ENCODE data around the gene PHLPP1. TPM values are rescaled to one million over a fixed set of nuclear protein-coding genes. Genes with fewer than 3 reads are reported as not detected.

PHLPP1 gene
- total and polyA plus RNA-seq, 2 donors (not counting 1 experiment from before 2014, with no cell fraction given): 3.6 to 5.0 TPM

DNA sequence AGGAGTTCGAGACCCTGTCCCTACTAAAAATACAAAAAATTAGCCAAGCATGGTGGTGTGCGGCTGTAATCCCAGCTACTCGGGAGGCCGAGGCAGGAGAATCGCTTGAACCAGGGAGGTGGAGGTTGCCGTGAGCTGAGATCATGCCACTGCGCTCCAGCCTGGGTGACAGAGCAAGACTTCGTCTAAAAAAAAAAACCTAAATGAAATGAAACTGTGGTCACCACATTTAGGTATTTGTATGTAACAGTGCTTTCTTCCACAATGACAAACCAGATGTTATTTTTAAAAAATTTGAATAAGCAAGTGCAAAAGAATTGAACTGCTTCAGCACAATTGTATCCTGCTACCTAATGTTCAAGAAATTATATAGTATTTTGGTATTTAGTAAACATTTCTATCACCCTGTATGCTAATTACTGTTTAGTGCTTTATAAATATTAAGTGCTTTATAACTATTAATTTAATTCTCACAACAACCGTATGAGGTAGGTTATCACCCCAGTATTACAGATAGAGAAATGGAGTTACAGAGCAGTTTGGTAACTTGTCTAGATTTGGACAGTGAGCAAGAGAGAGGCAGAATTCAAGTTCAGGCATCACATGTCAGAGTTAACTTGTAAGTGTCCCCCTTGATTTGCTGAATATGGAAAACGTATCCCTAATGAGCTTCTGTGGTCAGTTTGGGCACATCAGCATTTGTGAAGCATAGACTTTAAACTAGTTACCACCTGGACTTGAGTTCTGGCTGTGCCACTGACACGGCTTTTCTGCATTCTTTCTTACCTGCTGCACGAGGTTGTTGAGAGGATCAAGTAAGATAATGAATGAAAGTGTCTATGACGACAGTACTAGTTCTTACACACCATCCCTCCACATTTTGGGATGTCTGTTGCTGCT, 14.4 kb downstream of the PHLPP1 start:
- Histone ChIP-seq H4K20me1 (ENCODE audit: control insufficient read depth, extremely low read depth, insufficient read depth, low read length) (no peaks in the 10 kb centered on the region), H3K27me3 (ENCODE audit: control insufficient read depth, insufficient read depth, low read length) (no peaks in the 10 kb centered on the region), H3K36me3 (ENCODE audit: control insufficient read depth, insufficient read depth, low read length) (no peaks in the 10 kb centered on the region), H3K27ac (ENCODE audit: insufficient read depth, low read length) (no peak overlapping the region), H3K4me2 (ENCODE audit: extremely low read depth, insufficient read depth, low read length) (no peak overlapping the region), H3K4me3 (replicated peaks in 1 of 4; ENCODE audit: control extremely low read depth in 1 of 4, insufficient read depth in 1 of 4, low read depth in 3 of 4, low read length in 4 of 4) (no peak overlapping the region), H3K4me1 (ENCODE audit: control insufficient read depth, extremely low read depth, insufficient read depth, low read length) (no peaks in the 10 kb centered on the region), H3K9ac (ENCODE audit: insufficient read depth, low read length) (no peak overlapping the region), H3K79me2 (ENCODE audit: control insufficient read depth, insufficient read depth, low read length) (no peaks in the 10 kb centered on the region), H2AFZ (ENCODE audit: low read length) (no peak overlapping the region), H3K9me3 (ENCODE audit: control insufficient read depth, insufficient read depth, low read depth, low read length) (no peaks in the 10 kb centered on the region)
- TF ChIP-seq, protein P1, sequence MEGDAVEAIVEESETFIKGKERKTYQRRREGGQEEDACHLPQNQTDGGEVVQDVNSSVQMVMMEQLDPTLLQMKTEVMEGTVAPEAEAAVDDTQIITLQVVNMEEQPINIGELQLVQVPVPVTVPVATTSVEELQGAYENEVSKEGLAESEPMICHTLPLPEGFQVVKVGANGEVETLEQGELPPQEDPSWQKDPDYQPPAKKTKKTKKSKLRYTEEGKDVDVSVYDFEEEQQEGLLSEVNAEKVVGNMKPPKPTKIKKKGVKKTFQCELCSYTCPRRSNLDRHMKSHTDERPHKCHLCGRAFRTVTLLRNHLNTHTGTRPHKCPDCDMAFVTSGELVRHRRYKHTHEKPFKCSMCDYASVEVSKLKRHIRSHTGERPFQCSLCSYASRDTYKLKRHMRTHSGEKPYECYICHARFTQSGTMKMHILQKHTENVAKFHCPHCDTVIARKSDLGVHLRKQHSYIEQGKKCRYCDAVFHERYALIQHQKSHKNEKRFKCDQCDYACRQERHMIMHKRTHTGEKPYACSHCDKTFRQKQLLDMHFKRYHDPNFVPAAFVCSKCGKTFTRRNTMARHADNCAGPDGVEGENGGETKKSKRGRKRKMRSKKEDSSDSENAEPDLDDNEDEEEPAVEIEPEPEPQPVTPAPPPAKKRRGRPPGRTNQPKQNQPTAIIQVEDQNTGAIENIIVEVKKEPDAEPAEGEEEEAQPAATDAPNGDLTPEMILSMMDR (conservative IDR thresholded peaks at IDR 0.05 in 1 of 2, IDR thresholded peaks at IDR 0.05 in 1 of 2; ENCODE audit: low read depth in 1 of 2, low read length in 2 of 2): no peak
- TF ChIP-seq EZH2 (IDR thresholded peaks at IDR 0.05; ENCODE audit: low read length, missing control alignments): no peak
- no peak for DNase-seq (ENCODE audit: low read depth in 2 of 2)

DNA sequence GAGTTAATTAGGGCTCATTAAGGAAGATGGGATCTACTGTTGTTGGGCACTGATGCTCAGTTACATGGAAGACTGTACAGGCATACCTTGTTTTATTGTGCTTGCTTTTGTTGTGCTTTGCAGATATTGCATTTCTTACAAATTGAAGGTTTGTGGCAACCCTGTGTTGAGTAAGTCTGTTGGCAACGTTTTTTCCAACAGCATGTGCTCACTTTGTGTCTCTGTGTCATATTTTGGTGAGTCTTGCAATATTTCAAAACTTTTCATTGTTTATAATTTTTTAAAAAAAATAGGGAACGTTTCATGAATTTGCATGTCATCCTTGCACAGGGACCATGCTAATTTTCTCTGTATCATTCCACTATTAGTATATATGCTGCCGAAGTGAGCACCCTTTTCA, 15.6 kb downstream of the PHLPP1 start:
- H3K27me3 ChIP-seq (ENCODE audit: control insufficient read depth, insufficient read depth, low read length): no peaks in the 10 kb centered on the region
- no peaks in the 10 kb centered on the region for H4K20me1 ChIP-seq (ENCODE audit: control insufficient read depth, extremely low read depth, insufficient read depth, low read length)
- no peaks in the 10 kb centered on the region for H3K9me3 ChIP-seq (ENCODE audit: control insufficient read depth, insufficient read depth, low read depth, low read length)
- no peak overlapping the region for H2AFZ ChIP-seq (ENCODE audit: low read length)
- no peak overlapping the region for H3K27ac ChIP-seq (ENCODE audit: insufficient read depth, low read length)
- H3K4me2 ChIP-seq (ENCODE audit: extremely low read depth, insufficient read depth, low read length): no peak overlapping the region
- no peak overlapping the region for H3K4me3 ChIP-seq (replicated peaks in 1 of 4; ENCODE audit: control extremely low read depth in 1 of 4, insufficient read depth in 1 of 4, low read depth in 3 of 4, low read length in 4 of 4)
- no peaks in the 10 kb centered on the region for H3K36me3 ChIP-seq (ENCODE audit: control insufficient read depth, insufficient read depth, low read length)
- DNase-seq (ENCODE audit: low read depth in 2 of 2): no peak
- no peaks in the 10 kb centered on the region for H3K4me1 ChIP-seq (ENCODE audit: control insufficient read depth, extremely low read depth, insufficient read depth, low read length)
- no peak for TF ChIP-seq EZH2 (IDR thresholded peaks at IDR 0.05; ENCODE audit: low read length, missing control alignments)
- TF ChIP-seq, protein P1 (conservative IDR thresholded peaks at IDR 0.05 in 1 of 2, IDR thresholded peaks at IDR 0.05 in 1 of 2; ENCODE audit: low read depth in 1 of 2, low read length in 2 of 2): no peak
- no peaks in the 10 kb centered on the region for H3K79me2 ChIP-seq (ENCODE audit: control insufficient read depth, insufficient read depth, low read length)
- H3K9ac ChIP-seq (ENCODE audit: insufficient read depth, low read length): no peak overlapping the region

DNA sequence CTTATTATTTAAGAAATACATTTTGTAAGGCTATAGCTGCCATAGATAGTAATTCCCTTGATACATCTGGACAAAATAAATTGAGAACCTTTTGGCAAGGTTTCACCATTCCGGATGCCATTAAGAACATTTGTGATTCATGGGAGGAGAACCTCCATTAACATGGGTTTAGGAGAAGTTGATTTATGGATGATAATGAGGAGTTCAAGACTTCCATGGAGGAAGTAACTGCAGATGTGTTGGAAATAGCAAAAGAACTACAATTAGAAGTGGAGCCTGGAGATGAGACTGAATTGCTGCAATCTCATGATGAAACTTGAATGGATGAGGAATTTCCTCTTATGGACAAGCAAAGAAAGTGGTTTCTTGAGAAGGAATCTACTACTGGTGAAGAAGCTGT, 17.3 kb downstream of the PHLPP1 start:
- Histone ChIP-seq H3K4me2 (ENCODE audit: extremely low read depth, insufficient read depth, low read length) (no peak overlapping the region), H3K9me3 (ENCODE audit: control insufficient read depth, insufficient read depth, low read depth, low read length) (no peaks in the 10 kb centered on the region), H3K79me2 (ENCODE audit: control insufficient read depth, insufficient read depth, low read length) (no peaks in the 10 kb centered on the region), H3K27me3 (ENCODE audit: control insufficient read depth, insufficient read depth, low read length) (no peaks in the 10 kb centered on the region), H3K4me1 (ENCODE audit: control insufficient read depth, extremely low read depth, insufficient read depth, low read length) (no peaks in the 10 kb centered on the region), H3K9ac (ENCODE audit: insufficient read depth, low read length) (no peak overlapping the region), H3K4me3 (replicated peaks in 1 of 4; ENCODE audit: control extremely low read depth in 1 of 4, insufficient read depth in 1 of 4, low read depth in 3 of 4, low read length in 4 of 4) (no peak overlapping the region), H3K27ac (ENCODE audit: insufficient read depth, low read length) (no peak overlapping the region), H3K36me3 (ENCODE audit: control insufficient read depth, insufficient read depth, low read length) (no peaks in the 10 kb centered on the region), H4K20me1 (ENCODE audit: control insufficient read depth, extremely low read depth, insufficient read depth, low read length) (no peaks in the 10 kb centered on the region), H2AFZ (ENCODE audit: low read length) (no peak overlapping the region)
- no peak for DNase-seq (ENCODE audit: low read depth in 2 of 2)
- TF ChIP-seq EZH2 (IDR thresholded peaks at IDR 0.05; ENCODE audit: low read length, missing control alignments): no peak
- TF ChIP-seq, protein P1 (conservative IDR thresholded peaks at IDR 0.05 in 1 of 2, IDR thresholded peaks at IDR 0.05 in 1 of 2; ENCODE audit: low read depth in 1 of 2, low read length in 2 of 2): no peak
